NCI-H187 treated with DMSO at 0.1 percent for 48 hours (cell line): ENCODE data around the gene TENT5C.

Source experiments
- DNase-seq: peaks from one replicate; lab custom pipeline; 2025; lab: John Stamatoyannopoulos, UW

TENT5C gene

DNA sequence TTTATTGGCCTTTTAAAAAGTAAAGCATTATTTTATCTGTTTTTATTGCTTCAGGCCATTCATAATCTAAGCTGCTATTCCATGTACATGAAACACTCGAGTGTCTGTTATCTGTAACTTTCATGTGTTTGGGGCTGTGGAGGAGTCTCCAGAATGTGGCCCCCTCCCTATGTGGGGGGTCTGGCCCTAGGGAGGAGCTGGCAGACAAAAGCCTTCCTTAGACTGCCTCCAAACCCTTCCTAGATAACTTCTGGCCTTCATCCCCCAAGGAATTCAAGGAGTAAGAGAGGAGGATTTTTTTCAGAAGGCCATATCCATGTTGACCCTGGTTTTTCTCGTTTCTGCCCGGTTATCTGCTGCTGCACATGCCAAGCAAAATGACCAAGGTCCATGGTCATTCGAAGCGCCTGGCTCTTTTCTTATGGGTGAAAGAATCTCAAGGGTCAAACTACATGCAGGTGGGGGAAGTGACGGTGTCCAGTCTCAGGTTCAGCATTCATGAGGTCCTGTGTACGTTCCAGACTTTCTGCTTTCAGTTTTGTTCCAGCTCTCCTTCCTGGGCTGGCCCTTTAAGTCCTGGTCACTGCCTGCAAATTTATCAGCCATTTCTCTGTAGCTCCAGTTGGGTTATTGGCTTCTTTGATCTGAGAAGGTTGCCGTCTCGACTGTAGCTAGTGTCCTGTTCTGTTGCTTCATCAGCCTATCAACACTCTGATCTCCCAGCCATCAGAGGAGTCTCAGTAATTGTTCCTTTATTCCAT lies 8.3 kb downstream of the TENT5C start:
- DNase-seq = no peak

DNA sequence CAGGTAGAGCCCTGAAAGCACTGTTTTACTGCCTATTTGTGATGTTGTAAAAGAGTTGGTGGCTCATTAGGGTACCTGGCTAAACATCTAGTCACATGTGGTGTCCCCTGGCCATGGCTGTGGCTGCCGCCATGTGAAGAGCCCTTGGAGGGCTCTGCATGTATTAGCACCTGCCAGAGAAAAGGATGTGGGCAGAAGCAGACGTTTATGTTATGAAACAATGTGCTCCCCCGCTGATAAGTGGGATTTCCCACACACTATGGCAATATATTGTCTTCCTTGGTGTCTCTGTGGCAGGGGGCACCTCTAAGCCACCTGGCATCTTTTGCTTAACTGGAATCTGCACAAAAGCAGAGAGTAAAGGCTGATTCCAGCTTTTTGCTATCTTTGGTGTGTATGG lies 9.6 kb downstream of the TENT5C start:
- DNase-seq = no peak

DNA sequence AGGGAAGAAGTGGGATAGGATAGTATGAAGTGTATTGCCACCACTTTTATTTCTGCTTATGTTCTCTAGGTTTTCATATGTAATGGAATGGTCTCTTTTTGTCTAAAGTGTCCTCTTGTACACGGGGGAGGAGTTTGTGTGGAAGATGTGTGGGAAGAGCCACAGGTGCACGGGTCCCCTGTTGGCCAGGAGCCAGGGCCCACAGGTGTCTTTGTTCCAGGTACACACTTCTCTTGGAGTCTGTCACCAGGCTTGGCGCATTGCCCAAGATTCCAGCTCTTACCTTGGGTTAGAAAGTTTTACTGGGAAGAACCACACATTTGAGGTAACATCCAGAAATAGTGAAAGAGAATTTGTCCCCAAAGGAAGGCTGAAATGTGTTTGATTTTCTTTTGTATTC lies 10.5 kb downstream of the TENT5C start:
- peak; percentile 46 for DNase-seq

DNA sequence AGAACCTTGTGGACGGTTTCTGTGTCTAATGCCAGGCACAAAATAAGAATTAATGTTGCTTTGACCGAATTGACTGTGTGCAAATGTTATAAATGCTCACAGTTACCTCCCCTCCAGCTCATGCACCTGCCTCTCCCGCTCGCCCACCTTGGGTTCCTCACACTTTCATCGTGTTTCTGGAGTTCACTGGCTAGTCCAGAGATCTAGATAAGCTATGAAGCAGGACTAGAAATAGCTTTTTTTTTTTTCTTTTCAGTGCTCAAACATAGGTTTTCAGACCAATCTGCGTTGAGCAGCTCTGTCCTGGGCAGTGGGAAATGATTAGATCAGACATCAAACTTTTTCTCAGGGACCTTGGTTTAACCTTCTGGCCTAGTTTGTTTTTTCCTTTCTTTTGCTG lies 11.1 kb downstream of the TENT5C start:
- DNase-seq = no peak

DNA sequence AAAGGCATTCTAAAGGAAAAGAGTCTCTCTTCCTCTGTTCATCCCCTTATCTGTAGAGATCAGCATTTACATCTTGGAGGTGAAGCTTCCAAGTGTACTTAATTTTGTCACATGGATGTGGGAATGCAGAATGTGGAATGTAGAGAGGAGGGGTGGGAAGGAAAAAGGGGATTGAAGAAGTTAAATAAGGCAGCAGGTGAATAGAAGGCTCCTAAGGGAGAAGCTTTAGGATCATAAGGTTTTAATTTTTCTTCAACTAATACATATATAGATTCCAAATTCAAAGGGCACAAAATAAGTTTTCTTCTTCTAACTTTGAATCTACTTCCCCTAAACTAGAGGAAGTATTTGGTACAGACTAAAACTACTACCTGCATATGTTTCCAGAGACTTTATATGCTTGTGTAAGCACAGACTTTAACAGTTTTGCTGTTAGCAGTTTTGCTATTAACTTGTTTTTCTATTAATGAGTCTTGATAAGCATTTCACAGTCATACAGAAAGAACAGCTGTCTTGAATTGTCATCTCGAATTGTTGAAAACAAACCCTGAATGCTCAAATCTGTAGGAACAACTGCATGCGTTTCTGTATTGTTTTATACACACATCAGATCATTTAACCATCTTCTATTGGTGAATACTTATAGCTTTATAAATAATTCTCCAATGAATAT lies 12.7 kb downstream of the TENT5C start:
- no peak for DNase-seq

DNA sequence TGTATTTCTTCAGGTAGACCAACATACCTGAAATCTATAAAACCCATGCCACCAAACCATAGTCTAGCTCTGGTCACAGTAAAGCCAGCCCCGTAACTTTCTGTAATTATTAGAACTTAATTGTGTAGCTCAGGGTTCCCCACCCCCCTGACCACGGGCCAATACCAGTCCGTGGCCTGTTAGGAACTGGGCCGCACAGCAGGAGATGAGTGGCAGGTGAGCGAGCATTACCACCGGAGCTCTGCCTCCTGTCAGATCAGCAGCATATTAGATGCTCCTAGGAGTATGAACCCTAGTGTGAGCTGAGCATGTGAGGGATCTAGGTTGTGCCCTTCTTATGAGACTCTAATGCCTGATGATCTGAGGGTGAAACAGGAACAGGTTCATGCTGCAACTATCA lies 14.6 kb downstream of the TENT5C start:
- DNase-seq = no peak

DNA sequence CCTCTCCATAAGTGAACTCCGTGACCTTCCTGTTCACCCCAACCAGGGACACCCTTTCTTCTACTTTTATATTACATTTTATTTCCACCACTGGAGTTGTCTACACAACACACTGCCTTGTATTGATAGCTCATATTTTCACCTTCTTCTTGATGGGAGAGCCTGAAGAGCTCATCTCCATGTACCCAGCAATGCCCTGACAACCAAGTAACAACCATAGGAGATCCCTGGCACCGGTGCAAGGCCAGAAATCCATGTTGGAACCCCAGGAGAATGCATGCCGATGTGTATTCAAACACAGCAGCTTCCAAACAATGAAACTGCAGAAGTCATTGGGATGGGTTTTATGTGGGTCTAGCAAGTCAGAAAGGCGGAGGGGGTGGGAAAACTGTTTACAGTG lies 15.5 kb downstream of the TENT5C start:
- no peak for DNase-seq

DNA sequence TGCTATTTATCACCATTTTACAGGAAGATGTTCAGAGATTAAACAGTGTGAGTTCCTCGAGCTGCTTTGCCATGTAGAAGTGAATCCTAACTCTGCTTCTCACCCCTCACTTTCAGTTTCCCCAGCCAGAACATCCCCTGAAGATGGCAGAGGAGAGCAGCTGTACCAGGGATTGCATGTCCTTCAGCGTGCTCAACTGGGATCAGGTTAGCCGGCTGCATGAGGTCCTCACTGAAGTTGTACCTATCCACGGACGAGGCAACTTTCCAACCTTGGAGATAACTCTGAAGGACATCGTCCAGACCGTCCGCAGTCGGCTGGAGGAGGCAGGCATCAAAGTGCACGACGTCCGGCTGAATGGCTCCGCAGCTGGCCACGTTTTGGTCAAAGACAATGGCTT lies 16.9 kb downstream of the TENT5C start:
- DNase-seq = no peak

DNA sequence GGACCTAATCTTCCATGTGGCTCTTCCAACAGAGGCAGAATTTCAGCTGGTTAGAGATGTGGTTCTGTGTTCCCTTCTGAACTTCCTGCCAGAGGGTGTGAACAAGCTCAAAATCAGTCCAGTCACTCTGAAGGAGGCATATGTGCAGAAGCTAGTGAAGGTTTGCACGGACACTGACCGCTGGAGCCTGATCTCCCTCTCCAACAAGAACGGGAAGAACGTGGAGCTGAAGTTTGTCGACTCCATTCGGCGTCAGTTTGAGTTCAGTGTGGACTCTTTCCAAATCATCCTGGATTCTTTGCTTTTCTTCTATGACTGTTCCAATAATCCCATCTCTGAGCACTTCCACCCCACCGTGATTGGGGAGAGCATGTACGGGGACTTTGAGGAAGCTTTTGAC lies 17.3 kb downstream of the TENT5C start:
- DNase-seq = no peak

DNA sequence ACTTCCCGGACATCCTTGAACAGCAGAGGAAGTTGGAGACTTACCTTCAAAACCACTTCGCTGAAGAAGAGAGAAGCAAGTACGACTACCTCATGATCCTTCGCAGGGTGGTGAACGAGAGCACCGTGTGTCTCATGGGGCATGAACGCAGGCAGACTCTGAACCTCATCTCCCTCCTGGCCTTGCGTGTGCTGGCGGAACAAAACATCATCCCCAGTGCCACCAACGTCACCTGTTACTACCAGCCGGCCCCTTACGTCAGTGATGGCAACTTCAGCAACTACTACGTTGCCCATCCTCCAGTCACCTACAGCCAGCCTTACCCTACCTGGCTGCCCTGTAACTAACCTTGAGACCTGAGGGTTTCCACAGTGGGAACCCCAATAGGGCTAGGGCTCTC lies 17.9 kb downstream of the TENT5C start:
- DNase-seq = no peak

DNA sequence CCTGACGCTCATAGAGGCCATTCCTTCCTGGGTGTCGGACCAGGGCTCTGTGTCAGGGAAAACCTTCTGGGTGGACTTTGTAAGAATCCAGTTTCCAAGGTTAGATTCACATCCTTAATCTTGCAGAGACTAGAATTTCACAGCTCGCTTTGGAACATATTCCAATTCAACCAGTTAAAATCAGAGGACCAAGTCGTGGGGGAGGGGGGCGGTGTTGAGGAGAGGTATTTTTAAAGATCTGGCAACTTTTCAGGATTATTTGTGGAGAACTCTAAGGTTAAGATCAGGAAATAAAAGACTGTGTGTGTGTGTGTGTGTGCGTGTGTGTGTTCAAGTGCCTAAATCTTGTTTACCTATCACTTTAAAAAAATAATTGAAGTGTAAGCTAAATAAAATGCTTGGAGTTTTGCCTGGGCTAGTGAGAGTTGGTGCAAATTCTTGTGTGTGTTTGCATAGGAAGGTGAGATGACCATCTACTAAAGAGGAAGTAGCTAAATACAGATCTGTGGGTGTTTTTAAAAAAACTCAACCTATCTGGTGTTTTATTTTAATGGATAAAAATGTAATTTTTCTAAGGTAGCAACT lies 21.8 kb downstream of the TENT5C start:
- DNase-seq = no peak

DNA sequence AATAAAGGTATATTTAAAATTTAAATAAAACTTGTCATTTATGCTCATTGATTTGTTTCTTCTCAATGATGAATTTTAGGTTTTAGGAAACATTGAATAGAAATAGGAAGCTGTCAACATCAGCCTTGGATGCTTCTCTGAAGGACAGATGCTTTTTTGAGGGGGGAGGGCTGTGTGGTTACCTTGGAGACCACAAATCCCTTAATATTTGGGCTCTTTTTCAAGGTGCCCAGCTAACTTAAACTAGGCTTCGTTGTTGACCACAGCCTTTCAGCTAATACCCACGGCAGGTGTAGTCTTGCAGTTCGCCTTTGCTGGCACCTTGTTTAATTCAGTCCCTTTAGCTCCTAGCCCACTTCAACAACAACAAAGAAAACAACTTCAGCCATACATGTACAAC lies 22.5 kb downstream of the TENT5C start:
- no peak for DNase-seq

DNA sequence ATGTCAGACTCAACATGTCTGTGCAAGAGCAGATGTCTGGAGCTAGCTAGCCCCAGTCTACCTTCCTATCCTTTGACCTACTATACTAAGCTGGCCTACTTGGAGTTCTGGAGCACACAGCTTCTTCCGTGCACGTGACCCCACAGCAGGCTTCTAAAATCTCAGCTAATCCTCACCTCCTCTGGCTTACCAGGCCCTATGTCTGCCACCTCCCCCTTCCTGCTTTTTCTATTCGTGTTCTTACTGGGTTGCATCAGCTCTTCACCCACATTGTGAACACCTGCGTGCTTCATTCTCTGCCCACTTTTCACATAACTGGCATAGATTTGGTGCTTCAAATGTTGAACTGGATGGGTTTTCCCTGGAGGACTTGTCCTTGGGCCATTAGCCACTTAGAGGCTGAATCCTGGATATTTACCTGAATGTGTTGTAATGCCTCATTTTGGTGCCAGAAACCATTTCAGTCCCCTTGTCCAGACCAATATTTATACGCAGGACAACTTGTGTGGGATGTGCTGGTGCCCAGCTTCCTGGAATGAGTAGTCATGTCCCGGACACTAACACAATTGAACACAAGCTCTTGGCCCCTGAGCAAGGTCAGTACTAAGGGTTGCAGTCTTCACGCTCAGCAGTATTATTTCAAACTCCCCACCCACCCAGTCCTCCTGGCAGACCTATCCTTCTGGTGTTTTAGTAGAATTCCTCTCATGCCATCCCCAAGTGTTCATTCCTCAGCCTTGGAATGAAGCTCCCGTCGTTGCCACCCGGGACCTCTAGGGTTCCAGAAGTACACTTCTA lies 24.0 kb downstream of the TENT5C start:
- DNase-seq = no peak

DNA sequence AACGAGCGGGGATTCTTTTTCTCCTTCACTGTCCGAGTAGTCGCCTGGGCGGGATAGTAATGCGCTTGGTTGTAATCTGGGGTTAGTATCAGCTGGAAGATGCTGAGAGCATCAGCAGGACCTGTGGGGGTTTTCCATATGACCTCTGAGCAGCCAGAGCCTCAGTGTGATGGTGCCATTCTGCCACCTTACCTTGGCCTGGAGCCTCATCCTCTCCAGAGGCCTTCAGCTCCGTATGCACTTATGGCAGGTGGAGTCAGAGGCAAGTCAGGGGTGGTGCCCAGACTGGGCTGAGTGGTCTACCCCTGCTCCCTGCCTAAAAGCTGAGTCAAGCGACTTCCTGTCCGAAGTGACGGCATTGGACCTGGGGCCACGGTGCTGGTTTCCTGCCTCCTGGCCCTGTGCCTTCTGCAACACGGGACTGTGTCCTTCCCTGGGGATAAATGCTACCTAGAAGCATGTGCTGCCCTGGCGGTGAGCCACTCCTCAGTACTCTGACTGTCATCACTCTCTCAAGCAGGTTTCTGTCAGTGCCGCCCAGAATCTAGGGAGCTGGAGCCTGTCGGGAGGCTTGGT lies 24.7 kb downstream of the TENT5C start:
- no peak for DNase-seq

DNA sequence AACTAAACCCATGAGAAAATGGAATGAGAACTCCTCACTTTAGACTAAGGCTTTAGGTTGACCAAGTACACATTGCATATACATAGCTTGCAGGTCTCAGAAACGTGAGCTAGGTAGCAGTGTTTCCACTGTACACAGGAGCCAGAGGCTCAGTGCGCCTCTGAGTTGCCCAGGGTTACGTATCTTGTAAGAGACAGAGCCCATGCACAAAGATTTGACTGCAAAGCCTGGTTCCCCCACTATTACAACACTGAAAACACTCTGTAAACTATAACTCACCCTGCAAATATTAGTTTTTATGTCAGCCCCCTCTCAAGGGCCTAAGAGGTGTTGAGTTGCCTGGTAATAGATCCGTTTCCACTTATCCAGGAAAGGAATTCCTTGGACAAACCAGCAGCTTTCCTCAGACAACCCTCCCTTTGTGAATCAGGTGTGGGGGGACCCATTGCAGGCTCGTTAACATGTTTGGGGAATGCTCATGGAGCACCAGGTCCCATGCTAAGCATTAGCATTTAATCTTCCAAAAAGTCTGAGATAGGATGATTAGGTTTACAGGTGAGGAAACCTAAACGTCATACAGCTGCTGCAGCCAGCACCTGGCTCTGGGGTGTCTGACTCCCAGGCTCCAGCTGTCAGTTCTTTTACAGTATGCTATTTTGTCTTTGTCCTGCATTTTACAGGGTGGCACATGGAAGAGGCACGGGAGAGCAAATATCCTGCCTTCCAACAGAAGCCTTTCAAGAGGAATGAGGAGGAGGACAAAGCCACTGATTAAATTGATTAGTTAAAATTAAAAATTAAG lies 25.7 kb downstream of the TENT5C start:
- no peak for DNase-seq

DNA sequence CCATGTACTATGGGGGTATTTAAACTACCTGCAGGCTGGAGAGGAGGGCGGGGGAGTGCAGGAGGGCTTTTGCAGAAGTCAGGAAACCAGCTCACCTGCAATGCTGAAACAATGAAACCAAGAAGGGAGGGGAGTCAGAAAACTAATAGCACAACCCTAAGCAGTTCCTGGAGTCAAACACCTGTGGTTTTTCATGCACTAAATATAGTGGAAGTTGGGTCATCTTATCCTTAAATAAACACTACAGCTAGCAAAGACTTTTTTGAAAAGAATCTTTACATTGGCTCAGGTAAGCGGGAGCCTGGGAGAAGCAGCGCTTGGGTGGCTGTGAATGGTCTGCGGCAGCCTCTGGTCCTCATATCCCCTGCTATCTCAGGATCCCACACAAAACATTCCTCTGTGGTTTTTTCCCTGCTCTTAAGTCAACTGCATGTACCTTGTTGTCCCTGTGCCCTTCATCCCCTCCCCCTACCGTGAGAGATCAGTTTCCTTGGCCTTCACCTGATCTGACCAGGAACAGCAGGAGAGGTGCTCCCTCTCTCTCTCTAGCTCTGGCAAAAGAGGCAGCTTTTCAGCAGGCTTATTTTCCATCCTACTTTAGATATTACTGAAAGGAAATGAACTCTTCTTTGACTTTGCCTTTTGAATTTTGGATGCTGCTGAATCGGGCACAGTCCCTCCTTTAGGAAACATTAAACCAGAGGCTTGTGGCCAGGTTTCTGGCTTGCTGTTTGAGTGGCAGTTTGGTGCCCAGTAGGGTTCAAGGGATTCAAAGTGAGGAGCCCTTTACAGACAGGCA lies 26.6 kb downstream of the TENT5C start:
- peak; percentile 96 for DNase-seq

DNA sequence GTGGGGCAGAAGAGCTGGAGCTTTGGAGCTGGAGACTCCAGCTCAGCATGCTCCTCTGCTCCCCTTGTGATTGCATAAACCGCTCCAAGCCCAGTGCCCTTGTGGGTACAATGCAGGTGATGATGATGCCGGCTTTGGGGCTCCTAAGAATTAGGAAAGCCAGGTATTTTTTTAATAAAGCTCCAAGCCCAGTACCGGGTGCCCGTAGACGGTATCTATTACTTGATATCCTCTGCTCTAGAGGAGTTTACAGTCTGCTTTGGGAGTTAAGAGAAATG lies 27.2 kb downstream of the TENT5C start:
- no peak for DNase-seq

DNA sequence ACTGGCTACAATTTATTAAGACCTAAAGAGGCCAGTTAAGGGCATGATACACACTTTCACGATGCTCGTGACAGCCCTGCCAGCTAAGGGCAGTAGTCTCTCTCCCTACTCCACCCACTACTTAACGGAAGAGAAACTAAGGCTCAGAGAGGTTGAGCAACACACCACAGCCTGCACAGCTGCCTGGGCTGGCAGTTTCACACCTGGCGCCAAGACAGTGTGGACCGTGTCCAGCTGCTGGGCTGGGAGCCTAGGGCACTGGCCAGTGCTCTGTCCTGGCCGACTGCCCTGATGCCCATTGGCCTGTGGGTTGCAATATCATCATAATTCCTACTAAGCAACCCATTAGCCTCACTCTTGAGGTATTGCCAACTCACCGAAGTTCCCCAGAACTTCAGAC lies 27.6 kb downstream of the TENT5C start:
- DNase-seq = no peak

DNA sequence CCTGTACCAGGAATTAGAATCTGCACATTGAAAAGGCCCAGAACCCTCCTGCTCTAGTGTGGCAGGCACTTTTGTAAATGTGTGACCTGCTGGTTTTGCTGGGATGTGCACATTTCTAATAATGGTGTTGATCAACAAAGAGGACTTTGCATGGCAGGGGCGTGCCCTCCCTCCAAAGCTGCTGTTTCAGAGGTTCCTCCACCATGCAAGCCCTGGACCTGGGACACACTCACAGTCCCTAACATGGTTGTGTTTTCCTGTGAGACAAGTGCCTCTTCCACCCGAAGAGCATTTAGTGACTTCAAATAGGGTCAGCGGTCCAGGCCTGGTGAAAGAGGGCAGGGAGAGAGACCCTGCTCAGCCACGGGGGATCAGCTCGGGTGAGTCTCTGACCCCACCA lies 28.1 kb downstream of the TENT5C start:
- no peak for DNase-seq

DNA sequence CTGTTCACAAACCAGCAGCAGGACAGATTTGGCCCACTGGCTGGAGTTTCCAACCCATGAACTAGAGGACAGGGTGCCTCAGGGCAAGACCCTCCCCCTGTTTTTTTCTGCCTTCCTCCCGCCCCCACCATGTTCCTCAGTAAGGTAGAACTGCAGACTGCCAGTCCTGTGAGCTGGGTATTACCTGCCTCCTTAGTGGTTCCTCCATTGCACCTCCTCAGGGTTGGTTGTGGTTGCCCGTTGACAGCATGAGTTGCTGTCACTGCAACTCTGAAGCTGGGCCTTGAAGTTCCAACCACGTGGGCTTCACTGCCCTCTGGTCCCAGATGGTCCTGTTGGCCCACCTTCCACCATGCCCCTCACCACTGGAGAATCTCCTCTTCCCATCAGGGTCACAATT lies 28.8 kb downstream of the TENT5C start:
- DNase-seq = no peak

DNA sequence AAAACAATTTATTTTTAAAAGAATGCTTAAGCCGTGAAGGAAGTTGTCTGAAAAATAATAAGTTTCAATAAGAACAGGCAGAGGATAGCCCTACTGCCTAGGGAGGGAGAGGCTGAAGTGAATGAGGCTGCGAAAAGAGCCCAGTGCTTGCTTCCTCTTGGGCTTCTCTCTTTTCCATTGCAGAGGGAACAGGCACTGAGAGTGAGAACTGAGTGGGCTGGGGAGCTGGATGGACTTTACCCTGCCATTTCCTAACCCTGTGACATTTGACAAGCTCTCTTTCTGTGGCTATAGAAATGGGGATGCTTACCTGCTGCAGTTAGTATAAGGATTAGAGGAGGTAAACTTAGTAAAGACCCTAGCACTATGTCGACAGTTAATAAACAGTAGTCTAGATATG lies 30.0 kb downstream of the TENT5C start:
- no peak for DNase-seq
